Measurements from ENCODE around the gene SORCS1. TPM values are rescaled to one million over a fixed set of nuclear protein-coding genes. Genes with fewer than 3 reads are reported as not detected.

Gene SORCS1
- polyA plus RNA-seq, 1 of the 3 experiments (the other 2 are of a cell fraction): 0.66 TPM

DNA sequence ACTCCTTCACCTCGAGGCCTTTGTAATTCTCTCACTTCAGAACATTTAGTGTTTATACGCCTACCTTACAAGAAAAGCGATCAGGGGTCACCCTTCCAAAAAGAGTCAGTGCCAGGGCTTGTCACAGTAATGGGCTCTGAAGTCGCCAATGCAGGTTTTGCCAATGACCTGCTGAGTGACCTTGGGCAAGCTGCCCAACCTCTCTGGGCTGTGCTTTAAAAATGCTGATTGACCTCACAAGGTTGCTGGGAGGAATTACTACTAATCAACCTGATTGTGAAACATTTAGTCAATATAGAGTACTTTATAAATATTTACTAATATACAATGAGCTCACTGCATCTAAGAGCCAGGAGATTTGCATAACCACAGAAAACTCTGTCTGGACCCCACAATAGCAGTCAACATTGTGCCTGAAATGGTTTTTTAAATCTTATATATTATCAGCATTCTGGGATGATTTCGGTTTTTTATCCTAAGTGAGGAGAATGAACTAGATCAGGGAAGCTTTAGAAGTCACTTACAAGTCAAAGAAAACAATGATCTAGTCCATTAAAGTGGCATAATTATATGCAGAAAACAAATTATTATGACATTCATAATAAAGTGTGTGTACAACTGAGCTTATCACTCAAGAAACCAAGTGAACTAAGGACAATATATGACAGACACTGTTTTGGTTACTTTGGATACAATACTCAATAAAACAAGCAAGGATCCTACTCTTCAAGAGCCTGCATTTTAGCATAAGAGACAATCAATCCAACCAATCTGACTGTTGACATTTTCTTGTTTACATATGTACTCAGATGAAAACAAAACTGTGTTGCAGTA is 290.5 kb downstream of the SORCS1 start:
- no peaks in the 10 kb centered on the region for H3K9me2 ChIP-seq
- no peak for DNase-seq
- no peak overlapping the region for H3K27ac ChIP-seq (ENCODE audit: low read depth in 2 of 2, low read length in 1 of 2)
- ChIA-PET CTCF (interaction anchor here (0.9 to 1.3 kb wide), 2 partner anchors 167 to 168 kb away, joined by 3 read pairs; no protein-coding TSS in a partner anchor), POLR2A (no interaction called here)
- no peak for TF ChIP-seq NRF1 (IDR thresholded peaks at IDR 0.05; ENCODE audit: low read depth, low read length)
- no peak for TF ChIP-seq POLR2AphosphoS5 (IDR thresholded peaks at IDR 0.05; ENCODE audit: low read depth, low read length)
- no peak for TF ChIP-seq TAF1 (IDR thresholded peaks at IDR 0.05; ENCODE audit: borderline replicate concordance, low read depth, low read length)
- TF ChIP-seq, protein P1, sequence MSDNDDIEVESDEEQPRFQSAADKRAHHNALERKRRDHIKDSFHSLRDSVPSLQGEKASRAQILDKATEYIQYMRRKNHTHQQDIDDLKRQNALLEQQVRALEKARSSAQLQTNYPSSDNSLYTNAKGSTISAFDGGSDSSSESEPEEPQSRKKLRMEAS (IDR thresholded peaks at IDR 0.05; ENCODE audit: low read depth): no peak
- no peaks in the 10 kb centered on the region; a peak in 1 of 4 replicates for H3K4me1 ChIP-seq (ENCODE audit: control insufficient read depth in 1 of 2, insufficient read depth in 2 of 2, low read depth in 1 of 2, low read length in 1 of 2)
- no peaks in the 10 kb centered on the region for H3K79me2 ChIP-seq (ENCODE audit: insufficient read depth)
- H3K9ac ChIP-seq: no peak overlapping the region
- 47% methylated on average over 5 of the region's 5 CpGs for WGBS (ENCODE audit: low lambda C conversion rate)
- no peak overlapping the region for H3K4me2 ChIP-seq
- no peak overlapping the region for H3K4me3 ChIP-seq (ENCODE audit: low read depth in 2 of 2, low read length in 1 of 2)
- no peaks in the 10 kb centered on the region for H3K9me3 ChIP-seq
- no peaks in the 10 kb centered on the region for H3K36me3 ChIP-seq (replicated peaks in 1 of 2; ENCODE audit: control insufficient read depth in 1 of 2, insufficient read depth in 2 of 2, low read length in 1 of 2)
- no peaks in the 10 kb centered on the region for H3K27me3 ChIP-seq (ENCODE audit: insufficient read depth)
- no peak overlapping the region for H2AFZ ChIP-seq (ENCODE audit: low read depth)
- no peaks in the 10 kb centered on the region for H3F3A ChIP-seq (replicated peaks; ENCODE audit: insufficient read depth)
- no peaks in the 10 kb centered on the region for H4K20me1 ChIP-seq (ENCODE audit: insufficient read depth)

GRCh38 chr10:106872176-106872575 is 292.3 kb downstream of the SORCS1 start:
- no peak overlapping the region for H3K27ac ChIP-seq (ENCODE audit: low read depth in 2 of 2, low read length in 1 of 2)
- ChIA-PET POLR2A (no interaction called here), CTCF (interaction anchor here (0.9 kb wide), 1 partner anchor 9 kb away, joined by 3 read pairs; no protein-coding TSS in a partner anchor)
- no peak for TF ChIP-seq REST (IDR thresholded peaks at IDR 0.05; ENCODE audit: low read depth, low read length)
- TF ChIP-seq SMC3 (IDR thresholded peaks at IDR 0.05; ENCODE audit: low read depth, low read length): no peak
- no peak for TF ChIP-seq RXRA (IDR thresholded peaks at IDR 0.05; ENCODE audit: borderline replicate concordance, low read depth)
- no peak for TF ChIP-seq GABPA (IDR thresholded peaks at IDR 0.05; ENCODE audit: low read depth)
- TF ChIP-seq FOXM1 (IDR thresholded peaks at IDR 0.05; ENCODE audit: low read depth): no peak
- TF ChIP-seq, protein P2, sequence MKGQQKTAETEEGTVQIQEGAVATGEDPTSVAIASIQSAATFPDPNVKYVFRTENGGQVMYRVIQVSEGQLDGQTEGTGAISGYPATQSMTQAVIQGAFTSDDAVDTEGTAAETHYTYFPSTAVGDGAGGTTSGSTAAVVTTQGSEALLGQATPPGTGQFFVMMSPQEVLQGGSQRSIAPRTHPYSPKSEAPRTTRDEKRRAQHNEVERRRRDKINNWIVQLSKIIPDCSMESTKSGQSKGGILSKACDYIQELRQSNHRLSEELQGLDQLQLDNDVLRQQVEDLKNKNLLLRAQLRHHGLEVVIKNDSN (IDR thresholded peaks at IDR 0.05; ENCODE audit: borderline replicate concordance, low read depth): no peak
- no peak for TF ChIP-seq JUND (IDR thresholded peaks at IDR 0.05)
- no peak for TF ChIP-seq MXI1 (IDR thresholded peaks at IDR 0.05; ENCODE audit: low read depth, low read length)
- no peak for TF ChIP-seq TCF12 (IDR thresholded peaks at IDR 0.05)
- TF ChIP-seq FOXJ3 (CRISPR knock-in tag; IDR thresholded peaks at IDR 0.05): no peak
- no peak for TF ChIP-seq ELF1 (IDR thresholded peaks at IDR 0.05)
- TF ChIP-seq, protein P1 (IDR thresholded peaks at IDR 0.05; ENCODE audit: low read depth): no peak
- no peak for TF ChIP-seq MEF2A (IDR thresholded peaks at IDR 0.05; ENCODE audit: borderline replicate concordance, low read depth)
- no peak for TF ChIP-seq ZBTB33 (IDR thresholded peaks at IDR 0.05; ENCODE audit: borderline replicate concordance, low read depth)
- H3F3A ChIP-seq (replicated peaks; ENCODE audit: insufficient read depth): no peaks in the 10 kb centered on the region
- H3K4me1 ChIP-seq (ENCODE audit: control insufficient read depth in 1 of 2, insufficient read depth in 2 of 2, low read depth in 1 of 2, low read length in 1 of 2): no peaks in the 10 kb centered on the region; a peak in 1 of 4 replicates
- no peak overlapping the region for H3K9ac ChIP-seq
- H3K9me2 ChIP-seq: no peaks in the 10 kb centered on the region
- no peaks in the 10 kb centered on the region for H3K79me2 ChIP-seq (ENCODE audit: insufficient read depth)
- DNase-seq: no peak
- no peaks in the 10 kb centered on the region for H4K20me1 ChIP-seq (ENCODE audit: insufficient read depth)
- H3K36me3 ChIP-seq (replicated peaks in 1 of 2; ENCODE audit: control insufficient read depth in 1 of 2, insufficient read depth in 2 of 2, low read length in 1 of 2): no peaks in the 10 kb centered on the region
- 44% methylated on average over 2 of the region's 2 CpGs for WGBS (ENCODE audit: low lambda C conversion rate)
- H3K4me3 ChIP-seq (ENCODE audit: low read depth in 2 of 2, low read length in 1 of 2): no peak overlapping the region
- H2AFZ ChIP-seq (ENCODE audit: low read depth): no peak overlapping the region
- no peaks in the 10 kb centered on the region for H3K27me3 ChIP-seq (ENCODE audit: insufficient read depth)
- no peak overlapping the region for H3K4me2 ChIP-seq
- H3K9me3 ChIP-seq: no peaks in the 10 kb centered on the region
